Sigmoid colon (tissue), 4 donors: ENCODE measurements around the gene TCERG1L.

Experiments used
- CTCF ChIP-seq, 4 experiments: fragments of 450-650 bp in 3 of 4; fragments of 200-600 bp in 1 of 4; IDR thresholded peaks; one replicate each; pipeline ENCODE4 v1.5.1; 2016 to 2019; ENCODE audit warnings: antibody characterized with exemption in 4 of 4, mild to moderate bottlenecking in 3 of 4, moderate library complexity in 2 of 4
- EP300 ChIP-seq, 4 donors: sonication (generic); formaldehyde crosslinking; IDR thresholded peaks; one replicate each; pipeline ENCODE4 v1.6.1; 2017; ENCODE audit warnings: antibody characterized with exemption in 4 of 4
- POLR2AphosphoS5 ChIP-seq, 4 donors: sonication (generic); formaldehyde crosslinking; IDR thresholded peaks; one replicate each; pipeline ENCODE4 v1.6.1; 2017; ENCODE audit warnings: antibody characterized with exemption in 4 of 4

GRCh38 chr10:131275691-131276090, 35.8 kb downstream of the TCERG1L start:
- TF ChIP-seq CTCF (IDR thresholded peaks at IDR 0.05) (no peak), POLR2AphosphoS5 (IDR thresholded peaks at IDR 0.05) (no peak), EP300 (IDR thresholded peaks at IDR 0.05) (no peak)
